HG03060 (cell line): ENCODE data around the gene TNPO1.

Experiments used
- ATAC-seq: cut with Tn5 transposase; IDR thresholded peaks from one replicate; pipeline ENCODE4 v1.9.1; 2021; ENCODE audit warnings: low read depth, moderate number of reproducible peaks; ENCODE audit not compliant: unreplicated experiment

TNPO1 gene

GRCh38 chr5:72849546-72849945 lies 33.1 kb downstream of the TNPO1 start:
- ATAC-seq = no peak

DNA sequence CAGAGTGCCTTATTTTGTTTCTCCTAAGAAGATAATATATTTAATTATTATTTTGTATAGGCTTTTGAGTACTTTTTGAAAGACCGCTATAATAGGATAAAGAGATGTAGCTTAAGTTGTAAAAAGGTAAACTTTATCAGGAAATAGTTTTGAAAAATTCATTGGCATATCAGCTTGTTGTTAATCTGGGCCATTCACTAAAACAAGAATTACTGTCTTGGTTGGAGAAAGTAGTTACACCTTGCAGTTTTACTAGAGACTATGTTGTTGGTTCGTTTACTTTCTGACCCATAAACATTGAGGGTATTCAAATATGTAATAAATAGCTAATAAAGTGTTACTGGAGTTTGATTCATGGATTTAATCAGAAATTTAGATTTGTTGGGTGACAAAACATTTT lies 33.7 kb downstream of the TNPO1 start:
- no peak for ATAC-seq

GRCh38 chr5:72852356-72852755 lies 35.9 kb downstream of the TNPO1 start:
- ATAC-seq = no peak

- ATAC-seq = no peak
Measured at GRCh38 chr5:72854419-72854818, 38.0 kb downstream of the TNPO1 start.

DNA sequence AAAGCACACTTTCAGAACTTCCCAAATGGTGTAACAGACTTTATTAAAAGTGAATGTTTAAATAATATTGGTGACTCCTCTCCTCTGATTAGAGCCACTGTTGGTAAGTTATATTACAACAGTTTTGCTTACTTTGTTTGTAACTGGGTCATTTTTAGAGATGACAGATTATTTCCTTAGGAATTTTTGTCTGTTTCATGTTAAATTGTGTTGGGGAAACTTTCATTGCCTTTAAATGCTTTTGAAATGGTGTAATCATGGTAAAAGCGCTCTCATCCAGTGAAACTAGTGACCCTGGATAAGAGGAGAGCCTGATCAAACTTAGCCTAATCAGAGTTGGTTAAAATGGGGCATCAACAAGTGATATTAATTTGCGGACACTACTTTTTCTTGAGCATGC lies 39.4 kb downstream of the TNPO1 start:
- ATAC-seq = no peak

GRCh38 chr5:72857396-72857795 lies 40.9 kb downstream of the TNPO1 start:
- no peak for ATAC-seq

GRCh38 chr5:72859127-72859526 lies 42.7 kb downstream of the TNPO1 start:
- ATAC-seq = no peak

DNA sequence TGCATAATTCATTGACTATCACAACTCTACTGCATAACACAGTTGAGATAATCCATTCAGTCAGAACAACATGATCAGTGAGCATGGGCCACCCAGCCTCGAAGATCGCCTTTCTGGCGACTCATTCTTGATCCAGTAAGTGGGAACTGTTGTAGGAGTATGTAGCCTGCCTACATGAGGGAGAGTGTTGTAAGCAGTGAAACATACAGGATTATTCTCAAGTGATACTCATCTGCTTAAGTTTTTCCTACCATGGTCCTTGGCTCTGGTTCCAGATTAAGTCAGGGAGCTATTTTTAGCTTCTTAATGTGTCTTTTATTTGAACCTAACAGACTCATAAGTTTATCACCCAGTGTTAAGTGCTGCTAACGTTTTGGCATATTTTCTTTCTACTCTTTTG lies 44.0 kb downstream of the TNPO1 start:
- ATAC-seq = no peak

DNA sequence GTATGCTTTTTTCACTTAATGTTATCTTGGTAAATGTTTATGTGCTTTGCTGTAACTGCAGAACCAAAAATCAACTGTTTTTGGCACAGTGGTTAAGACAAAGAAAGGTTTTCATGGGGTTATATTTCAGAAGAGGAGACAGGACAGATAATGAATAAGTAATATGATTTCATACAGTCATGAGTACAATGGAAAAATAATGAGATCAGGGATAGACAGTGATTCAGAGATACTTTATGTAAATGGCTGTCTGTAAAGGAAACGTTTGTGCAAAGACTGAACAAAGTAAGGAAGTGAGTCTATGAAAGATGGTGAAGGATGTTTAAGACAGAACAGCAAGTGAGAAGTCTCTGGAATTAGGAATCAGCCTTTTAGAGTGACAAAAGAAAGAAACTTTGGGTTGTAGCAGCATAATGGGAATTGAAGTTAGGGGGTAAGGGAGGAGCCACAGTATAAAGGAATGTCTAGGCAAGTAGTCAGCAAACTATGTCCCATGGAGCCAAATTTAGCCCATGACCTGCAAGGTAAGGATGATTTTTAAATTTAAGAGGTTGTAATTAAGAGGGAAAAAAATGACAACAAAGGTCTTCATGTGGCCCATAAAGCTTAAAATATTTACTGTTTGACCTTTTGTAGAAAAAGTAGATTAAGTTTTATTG lies 55.0 kb downstream of the TNPO1 start:
- ATAC-seq = no peak

DNA sequence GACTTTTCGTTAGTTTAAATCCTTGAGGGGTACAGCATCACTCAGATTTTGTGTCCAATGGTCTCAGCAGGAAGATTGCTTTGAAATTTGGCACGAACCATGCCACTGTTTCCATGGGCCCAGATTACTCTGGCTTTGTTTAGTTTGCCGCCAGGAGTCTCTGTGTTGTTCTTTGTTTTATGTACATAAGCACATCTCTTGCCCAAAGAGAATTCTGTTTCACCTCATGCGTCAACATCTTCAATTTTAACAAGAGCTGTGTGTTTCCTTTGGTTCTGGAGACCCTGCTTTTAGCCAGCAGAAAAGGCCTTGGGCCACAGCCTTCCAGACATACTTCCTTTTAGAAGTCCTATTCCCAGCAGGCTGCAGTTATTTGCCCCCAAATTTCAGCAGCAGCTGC lies 62.4 kb downstream of the TNPO1 start:
- no peak for ATAC-seq

DNA sequence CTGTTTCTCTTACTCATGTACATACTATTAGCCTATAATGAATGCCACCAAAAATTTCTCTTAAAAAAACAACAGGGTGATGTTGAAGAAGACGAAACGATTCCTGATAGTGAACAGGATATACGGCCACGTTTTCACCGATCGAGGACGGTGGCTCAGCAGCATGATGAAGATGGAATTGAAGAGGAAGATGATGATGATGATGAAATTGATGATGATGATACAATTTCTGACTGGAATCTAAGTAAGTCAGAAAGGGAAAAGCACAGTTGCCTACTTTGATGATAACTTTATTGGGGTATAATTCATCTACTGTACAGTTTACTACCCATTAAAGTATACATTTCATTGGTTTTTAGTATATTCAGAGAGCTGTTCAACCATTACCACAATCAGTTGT lies 66.5 kb downstream of the TNPO1 start:
- ATAC-seq = no peak

GRCh38 chr5:72883850-72884249 lies 67.4 kb downstream of the TNPO1 start:
- no peak for ATAC-seq

DNA sequence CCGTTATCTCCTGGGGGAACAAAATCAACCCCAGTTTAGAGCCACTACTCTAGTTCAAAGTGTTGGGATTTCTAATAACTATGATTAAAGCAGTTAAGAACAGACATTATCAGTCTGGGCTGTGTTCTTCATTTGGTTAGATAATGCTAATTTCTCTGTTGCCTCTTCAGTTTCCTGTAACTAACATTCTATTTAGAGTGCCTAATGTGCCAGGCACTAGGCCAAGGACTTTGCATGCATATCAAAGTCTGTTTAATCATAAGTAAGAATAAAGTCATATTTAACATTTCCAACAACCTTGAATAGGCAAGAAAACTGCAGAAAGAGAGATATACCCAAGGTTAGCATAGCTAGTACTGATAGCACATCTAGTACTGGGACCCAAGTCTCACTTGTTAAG lies 68.4 kb downstream of the TNPO1 start:
- ATAC-seq = no peak

GRCh38 chr5:72885824-72886223 lies 69.4 kb downstream of the TNPO1 start:
- no peak for ATAC-seq

GRCh38 chr5:72888595-72888994 lies 72.1 kb downstream of the TNPO1 start:
- no peak for ATAC-seq

GRCh38 chr5:72889324-72889723 lies 72.9 kb downstream of the TNPO1 start:
- no peak for ATAC-seq

DNA sequence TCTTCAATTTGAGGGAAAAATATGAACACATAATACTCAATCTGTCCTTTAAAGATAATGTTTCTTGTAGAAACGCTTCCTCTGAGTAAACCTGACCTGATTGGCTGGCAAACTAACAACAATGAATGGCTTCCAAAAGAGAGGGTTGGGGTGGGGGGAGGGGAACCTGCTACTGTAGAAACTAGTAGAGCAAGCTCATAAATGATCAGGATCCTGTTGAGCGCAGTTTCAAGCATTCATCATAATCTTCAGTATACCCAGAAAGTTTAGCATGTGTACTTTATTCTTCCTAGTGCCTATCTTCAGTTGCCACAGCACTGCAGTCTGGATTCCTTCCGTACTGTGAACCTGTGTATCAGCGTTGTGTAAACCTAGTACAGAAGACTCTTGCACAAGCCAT lies 76.4 kb downstream of the TNPO1 start:
- ATAC-seq = no peak

DNA sequence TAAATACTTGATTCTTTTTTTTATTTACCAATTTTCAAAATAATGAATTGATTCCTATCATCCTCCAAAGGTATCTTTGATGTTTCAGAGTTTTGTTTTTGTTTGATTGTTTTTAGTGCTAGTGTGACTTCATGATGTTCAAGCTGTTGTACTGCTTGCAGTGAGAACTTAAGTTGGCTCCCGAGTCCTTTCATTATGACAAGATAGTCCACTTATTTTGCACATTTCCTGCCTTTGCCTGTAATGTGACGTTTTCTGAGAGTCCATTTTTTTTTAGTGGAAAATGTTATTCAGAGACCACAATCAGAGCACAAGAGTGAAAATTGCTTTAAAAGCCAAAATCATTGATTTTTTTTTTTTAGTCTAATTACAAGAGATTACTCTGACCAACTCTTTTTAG lies 79.3 kb downstream of the TNPO1 start:
- ATAC-seq = no peak

DNA sequence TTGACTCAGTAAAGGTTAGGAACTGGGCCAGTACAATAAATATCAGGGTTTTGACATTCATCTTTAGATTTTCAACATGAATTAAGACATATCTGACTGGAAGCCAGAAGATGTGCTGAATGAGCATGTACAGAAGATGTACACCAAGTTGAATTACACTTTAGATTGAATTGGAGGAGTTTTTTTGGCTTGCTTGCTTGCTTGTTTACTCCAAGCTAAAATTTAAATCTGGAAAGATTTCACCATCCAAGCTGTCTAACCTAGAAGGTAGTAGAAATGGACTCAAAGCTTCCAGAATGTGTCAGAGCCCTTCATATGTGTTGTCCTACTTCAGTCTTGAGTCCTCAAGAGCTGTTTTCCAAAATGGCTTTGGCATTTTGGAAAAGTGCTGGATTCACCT lies 90.3 kb downstream of the TNPO1 start:
- ATAC-seq = no peak

DNA sequence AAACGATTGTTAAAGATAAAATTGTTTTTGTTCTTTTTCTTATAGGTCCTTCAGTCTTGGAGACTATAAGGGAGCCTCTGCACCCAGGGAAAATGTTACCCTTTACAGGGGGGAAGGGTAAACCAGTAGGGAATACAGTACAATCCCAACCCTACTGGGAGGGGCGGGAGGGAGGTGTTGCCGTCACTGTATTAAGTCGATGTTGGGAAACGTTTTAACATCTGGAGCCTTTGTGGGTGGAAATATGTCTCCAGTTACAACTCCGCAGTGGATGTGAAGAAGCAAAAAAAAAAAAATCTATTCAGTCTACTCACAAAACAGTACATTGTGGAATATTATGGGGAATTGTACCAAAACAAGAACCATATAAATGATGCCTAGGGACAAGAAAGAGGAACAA lies 92.2 kb downstream of the TNPO1 start:
- no peak for ATAC-seq

DNA sequence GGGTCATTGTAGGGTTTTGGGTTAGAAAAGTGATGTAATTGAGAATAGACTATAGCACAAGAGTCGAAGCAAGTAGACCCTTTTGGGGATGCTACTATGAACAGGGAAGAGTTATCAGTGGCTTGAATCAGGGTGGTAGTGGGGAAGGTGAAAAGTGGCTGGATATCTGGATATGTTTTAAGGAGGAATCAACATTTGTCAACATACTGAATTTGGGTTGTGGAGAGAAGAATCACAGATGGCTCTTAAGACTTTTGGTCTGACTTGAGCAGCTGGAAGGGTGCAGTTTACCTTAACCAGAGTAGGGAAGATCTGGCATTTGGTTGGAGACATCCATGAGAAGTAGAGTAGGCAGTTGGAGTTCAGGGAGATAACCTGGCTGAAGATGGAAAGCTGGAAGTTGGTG lies 100.9 kb downstream of the TNPO1 start:
- no peak for ATAC-seq

- ATAC-seq = no peak
Measured at GRCh38 chr5:72920690-72921502, 104.4 kb downstream of the TNPO1 start.
